Liver (tissue), 9 donors: ENCODE results near the gene KRT84. TPM values are rescaled to one million over a fixed set of nuclear protein-coding genes. Genes with fewer than 3 reads are reported as not detected.

Experiments
- DNase-seq: peaks from one replicate; pipeline ENCODE4 v3.0.0-alpha.2; 2017; ENCODE audit warnings: low spot score
- H3K27ac ChIP-seq, 2 donors: one replicate each; pipeline ENCODE4 v1.7.0; 2013; ENCODE audit warnings: inconsistent platforms in 2 of 2, low read length in 2 of 2, control low read depth in 1 of 2, low read depth in 1 of 2, mild to moderate bottlenecking in 1 of 2
- H3K27me3 ChIP-seq, 4 donors: one replicate each; pipeline versions ENCODE4 v1.6.1 to v1.7.0; 2013; ENCODE audit warnings: low read length in 3 of 4, inconsistent platforms in 1 of 4, mild to moderate bottlenecking in 1 of 4, moderate library complexity in 1 of 4; ENCODE audit not compliant: control insufficient read depth in 4 of 4, insufficient read depth in 4 of 4
- H3K36me3 ChIP-seq, 4 donors: one replicate each; pipeline versions ENCODE4 v1.6.1 to v1.7.0; 2013; ENCODE audit warnings: low read length in 3 of 4, mild to moderate bottlenecking in 3 of 4, low read depth in 1 of 4, moderate library complexity in 1 of 4; ENCODE audit not compliant: control insufficient read depth in 4 of 4, insufficient read depth in 3 of 4
- H3K4me1 ChIP-seq, 4 donors: one replicate each; pipeline versions ENCODE4 v1.6.1 to v1.7.0; 2013; ENCODE audit warnings: low read length in 3 of 4, mild to moderate bottlenecking in 3 of 4, moderate library complexity in 1 of 4; ENCODE audit not compliant: control insufficient read depth in 4 of 4, insufficient read depth in 4 of 4
- H3K4me3 ChIP-seq, 3 donors: one replicate each; pipeline versions ENCODE4 v1.6.1 to v1.7.0; 2013; ENCODE audit warnings: low read length in 3 of 3, control low read depth in 1 of 3, low read depth in 1 of 3, mild to moderate bottlenecking in 1 of 3
- H3K9ac ChIP-seq, 2 donors: one replicate each; pipeline ENCODE4 v1.7.0; 2013; ENCODE audit warnings: low read length in 2 of 2, mild to moderate bottlenecking in 2 of 2, moderate library complexity in 2 of 2, control low read depth in 1 of 2, low read depth in 1 of 2
- H3K9me3 ChIP-seq, 4 donors: one replicate each; pipeline versions ENCODE4 v1.6.1 to v1.7.0; 2013; ENCODE audit warnings: low read length in 3 of 4; ENCODE audit not compliant: control insufficient read depth in 4 of 4
- EGR1 ChIP-seq, 2 donors: IDR thresholded peaks; 2 replicates each; pipeline ENCODE4 v1.6.1; 2016 to 2018; ENCODE audit warnings: antibody characterized with exemption in 2 of 2, low read depth in 2 of 2
- FOXA2 ChIP-seq: IDR thresholded peaks from 2 replicates; pipeline ENCODE4 v1.6.1; 2016; ENCODE audit warnings: antibody characterized with exemption
- HNF4A ChIP-seq, 2 donors: conservative IDR thresholded peaks; 2 replicates each; pipeline ENCODE4 v1.6.1; 2016; ENCODE audit warnings: antibody characterized with exemption in 2 of 2, mild to moderate bottlenecking in 2 of 2
- JUND ChIP-seq, 2 donors: IDR thresholded peaks; 2 replicates each; pipeline ENCODE4 v1.6.1; 2016; ENCODE audit warnings: antibody characterized with exemption in 2 of 2
- MAX ChIP-seq: IDR thresholded peaks from 2 replicates; pipeline ENCODE4 v1.6.1; 2016; ENCODE audit warnings: antibody characterized with exemption
- NR2F2 ChIP-seq: IDR thresholded peaks from 2 replicates; pipeline ENCODE4 v1.6.1; 2016; ENCODE audit warnings: antibody characterized with exemption
- RAD21 ChIP-seq, 2 donors: IDR thresholded peaks; 2 replicates each; pipeline ENCODE4 v1.6.1; 2016; ENCODE audit warnings: antibody characterized with exemption in 2 of 2, mild to moderate bottlenecking in 2 of 2
- REST ChIP-seq: IDR thresholded peaks from 2 replicates; pipeline ENCODE4 v1.6.1; 2016; ENCODE audit warnings: antibody characterized with exemption, mild to moderate bottlenecking
- RXRA ChIP-seq, 2 donors: IDR thresholded peaks; 2 replicates each; pipeline ENCODE4 v1.6.1; 2017 to 2018; ENCODE audit warnings: antibody characterized with exemption in 2 of 2, mild to moderate bottlenecking in 1 of 2
- SP1 ChIP-seq: IDR thresholded peaks from 2 replicates; pipeline ENCODE4 v1.6.1; 2018; ENCODE audit warnings: antibody characterized with exemption, mild to moderate bottlenecking
- YY1 ChIP-seq: IDR thresholded peaks from 2 replicates; pipeline ENCODE4 v1.6.1; 2016; ENCODE audit warnings: antibody characterized with exemption, mild to moderate bottlenecking
- ZBTB33 ChIP-seq: IDR thresholded peaks from 2 replicates; pipeline ENCODE4 v1.6.1; 2016; ENCODE audit warnings: antibody characterized with exemption
- WGBS: extraction: QIAGEN DNeasy Blood & Tissue Kit; methylation state at CpG from one replicate; pipeline ENCODE4 v1.1.7; 2013; 5-methylcytosine and 5-hydroxymethylcytosine counted together
- polyA plus RNA-seq, 2 donors: library from polyadenylated mRNA; stranded (reverse) in 1 of 2; unstranded in 1 of 2; fragments of 200-250 nt in 1 of 2; fragments of >200 nt in 1 of 2; fragmentation: Nextera tagmentation in 1 of 2; extraction: Ambion mirVana in 1 of 2; gene quantifications; one replicate each; pipeline versions ENCODE4 v1.2.1 to v1.2.3, GENCODE V29; 2013 to 2015
- total RNA-seq, 2 donors: library from RNA; depleted of rRNA; stranded (reverse); fragments of >200 nt; gene quantifications; one replicate each; pipeline ENCODE4 v1.2.3, GENCODE V29; 2014
- donor health status: healthy.
- donor health status: healthy.
- donor health status: healthy.
- donor health status: healthy.
- donor health status: healthy.

Gene KRT84
- total RNA-seq (not detected), polyA plus RNA-seq (not detected)

GRCh38 chr12:52385226-52385702 is at the start of gene KRT84:
TSS of gene KRT84 (minus strand) at chr12:52385652. CDS start at chr12:52385585, 67 bp downstream.
- Histone ChIP-seq H3K4me3 (no peak within 1 kb of the TSS), H3K36me3 (no peaks in the 10 kb centered on the region), H3K27ac (no peak within 1 kb of the TSS), H3K9ac (no peak within 1 kb of the TSS), H3K27me3 (peaks cover 0 to 2% (median 0%) of the 10 kb centered on the region in 4 donors), H3K9me3 (no peaks in the 10 kb centered on the region), H3K4me1 (no peaks in the 10 kb centered on the region)
- WGBS = 98% methylated on average over 11 of the region's 11 CpGs
- TF ChIP-seq REST (no peak), RXRA (IDR thresholded peaks at IDR 0.05) (no peak)
- no peak for DNase-seq

- 94% methylated on average over 6 of the region's 6 CpGs for WGBS
- H3K9me3 ChIP-seq = no peaks in the 10 kb centered on the region
- DNase-seq = no peak
- TF ChIP-seq EGR1 (IDR thresholded peaks at IDR 0.05; ENCODE audit: low read depth in 2 of 2) = no peak
- TF ChIP-seq REST = no peak
- TF ChIP-seq NR2F2 = no peak
- TF ChIP-seq HNF4A (conservative IDR thresholded peaks at IDR 0.05) = no peak
- H3K4me3 ChIP-seq = no peak overlapping the region
- H3K36me3 ChIP-seq = no peaks in the 10 kb centered on the region
- no peaks in the 10 kb centered on the region for H3K4me1 ChIP-seq
- H3K27ac ChIP-seq = no peak overlapping the region
- peaks cover 0 to 7% (median 0%) of the 10 kb centered on the region in 4 donors for H3K27me3 ChIP-seq
- H3K9ac ChIP-seq = no peak overlapping the region
Measured at GRCh38 chr12:52434760-52435530, 49.5 kb upstream of the KRT84 start.

GRCh38 chr12:52434081-52434733 is 48.8 kb upstream of the KRT84 start, which contains the start of gene KRT75:
TSS of gene KRT75 (minus strand) at chr12:52434371. CDS start at chr12:52434304, 67 bp downstream.
- H3K36me3 ChIP-seq = no peaks in the 10 kb centered on the region
- H3K4me3 ChIP-seq = no peak within 1 kb of the TSS
- WGBS = 90% methylated on average over 20 of the region's 20 CpGs
- no peak for DNase-seq
- H3K4me1 ChIP-seq = no peaks in the 10 kb centered on the region
- peaks cover 0 to 7% (median 0%) of the 10 kb centered on the region in 4 donors for H3K27me3 ChIP-seq
- H3K9ac ChIP-seq = no peak within 1 kb of the TSS
- no peak within 1 kb of the TSS for H3K27ac ChIP-seq
- H3K9me3 ChIP-seq = no peaks in the 10 kb centered on the region
- TF ChIP-seq YY1 (no peak), SP1 (no peak), JUND (IDR thresholded peaks at IDR 0.05) (no peak), ZBTB33 (no peak), RAD21 (IDR thresholded peaks at IDR 0.05) (no peak), REST (no peak), MAX (no peak), FOXA2 (no peak)
